Esophagus muscularis mucosa (tissue), 4 donors: ENCODE measurements around the gene IQCE. TPM values are rescaled to one million over a fixed set of nuclear protein-coding genes. Genes with fewer than 3 reads are reported as not detected.
"Not testable (repeated sequence)": the region's sequence is repeated elsewhere in the genome, so short reads cannot be mapped to it uniquely, and the experiment has no call there.

Source experiments
- DNase-seq: peaks from one replicate; pipeline ENCODE4 v3.0.0-alpha.2; 2017; ENCODE audit errors: extremely low spot score
- H3K27ac ChIP-seq, 4 donors: fragments of 200-600 bp; sonication (generic); replicated peaks in 1 of 4; 1 replicate in 3 of 4; 2 replicates in 1 of 4; pipeline ENCODE4 v1.5.1; 2016 to 2019; ENCODE audit warnings: mild to moderate bottlenecking in 1 of 4
- H3K27me3 ChIP-seq, 4 donors: fragments of 200-600 bp; sonication (generic); one replicate each; pipeline versions ENCODE4 v1.5.1 to v1.6.0; 2016 to 2019
- H3K36me3 ChIP-seq, 4 donors: fragments of 200-600 bp; sonication (generic); one replicate each; pipeline ENCODE4 v1.5.1; 2016 to 2019
- H3K4me1 ChIP-seq, 4 donors: fragments of 200-600 bp; sonication (generic); one replicate each; pipeline ENCODE4 v1.5.1; 2016 to 2019
- H3K4me3 ChIP-seq, 4 donors: fragments of 200-600 bp; sonication (generic); 1 replicate in 2 of 4; 2 replicates in 2 of 4; pipeline ENCODE4 v1.5.1; 2016 to 2019; ENCODE audit warnings: mild to moderate bottlenecking in 4 of 4, moderate library complexity in 1 of 4
- H3K9me3 ChIP-seq, 4 donors: fragments of 200-600 bp; sonication (generic); 1 replicate in 3 of 4; 2 replicates in 1 of 4; pipeline ENCODE4 v1.5.1; 2016 to 2019
- EP300 ChIP-seq: sonication (generic); formaldehyde crosslinking; IDR thresholded peaks from one replicate; pipeline ENCODE4 v1.6.1; 2017; ENCODE audit warnings: antibody characterized with exemption
- POLR2A ChIP-seq: fragments of 450-650 bp; IDR thresholded peaks from one replicate; pipeline ENCODE4 v1.6.1; 2017; ENCODE audit warnings: antibody characterized with exemption, moderate library complexity, mild to moderate bottlenecking, low read depth
- POLR2AphosphoS5 ChIP-seq, 2 donors: sonication (generic); formaldehyde crosslinking; IDR thresholded peaks; one replicate each; pipeline ENCODE4 v1.6.1; 2017; ENCODE audit warnings: antibody characterized with exemption in 2 of 2
- WGBS: methylation state at CpG from one replicate; pipeline ENCODE4 v1.1.5; 2018; 5-methylcytosine and 5-hydroxymethylcytosine counted together
- intact Hi-C: fragments of 100-400 bp; cut with DNase I; formaldehyde crosslinking; loops from one replicate; pipeline ENCODE4 v1.15.1; 2023
- total RNA-seq, 4 donors: library from RNA; depleted of rRNA; stranded (reverse); fragments of >200 nt; gene quantifications; one replicate each; pipeline versions ENCODE4 v1.1.0 to v1.2.1, GENCODE V29; 2016
- TF ChIP-seq, protein P1 (sequence below), 3 experiments: fragments of 200-600 bp in 2 of 3; fragments of 450-650 bp in 1 of 3; sonication (generic) in 2 of 3; IDR thresholded peaks; one replicate each; pipeline ENCODE4 v1.5.1; 2017 to 2019; ENCODE audit warnings: antibody characterized with exemption in 3 of 3, mild to moderate bottlenecking in 2 of 3, moderate library complexity in 1 of 3

The IQCE gene
- total RNA-seq, 4 donors from 2014 or later, result 13.0 to 22.4 (median 18.0) TPM

DNA sequence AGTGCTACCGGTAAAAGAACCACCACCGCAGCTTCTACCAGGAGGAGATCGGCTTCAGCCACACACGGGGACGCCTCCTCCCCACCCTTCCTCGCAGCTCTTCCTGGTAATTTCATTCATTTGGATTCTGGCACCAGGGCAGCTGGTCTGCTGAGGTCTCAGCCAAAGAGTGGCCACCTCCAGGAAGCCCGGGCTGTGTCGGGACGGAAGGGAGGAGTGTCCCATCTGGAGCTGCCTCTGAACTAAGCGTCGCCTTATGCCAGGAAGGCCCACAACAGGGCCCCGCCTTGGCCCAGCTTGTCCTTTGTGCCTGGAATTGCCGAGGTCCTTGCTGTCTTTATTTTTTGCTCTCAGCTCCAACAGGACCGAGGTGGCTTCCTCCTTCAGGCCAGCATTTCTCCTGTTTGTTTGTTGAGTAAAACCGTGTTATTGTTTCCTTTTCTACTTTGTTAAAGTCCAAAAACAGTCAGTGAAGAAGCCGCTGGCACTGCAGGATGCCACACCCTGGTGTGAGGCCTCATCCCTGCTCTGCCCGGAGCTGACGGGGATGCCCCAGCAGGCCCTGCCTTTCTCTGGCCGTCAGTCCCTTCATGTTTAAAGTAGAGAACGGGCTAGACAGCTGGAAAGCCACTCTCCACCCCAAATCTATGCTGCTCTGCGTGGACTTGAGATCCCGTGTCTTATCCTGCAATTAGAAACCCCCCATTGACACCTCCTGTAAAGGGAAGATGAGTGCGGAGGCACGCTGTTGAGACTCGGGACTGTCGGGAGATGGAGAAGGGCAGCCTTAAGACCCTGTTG is 48.5 kb downstream of the IQCE start:
- WGBS, result 77% methylated on average over 26 of the region's 26 CpGs
- DNase-seq, result no peak
- no peaks in the 10 kb centered on the region for H3K9me3 ChIP-seq
- peak overlapping the region; percentile 7 to 68 (median 60) for H3K27ac ChIP-seq
- no peaks in the 10 kb centered on the region for H3K27me3 ChIP-seq
- H3K36me3 ChIP-seq, result peaks cover 0 to 55% (median 14%) of the 10 kb centered on the region in 4 donors
- intact Hi-C loops, result no loop called here
- H3K4me1 ChIP-seq, result peaks cover 9 to 33% (median 20%) of the 10 kb centered on the region in 4 donors
- TF ChIP-seq POLR2AphosphoS5 (IDR thresholded peaks at IDR 0.05), result peak; percentile 49 to 64
- TF ChIP-seq, protein P1, sequence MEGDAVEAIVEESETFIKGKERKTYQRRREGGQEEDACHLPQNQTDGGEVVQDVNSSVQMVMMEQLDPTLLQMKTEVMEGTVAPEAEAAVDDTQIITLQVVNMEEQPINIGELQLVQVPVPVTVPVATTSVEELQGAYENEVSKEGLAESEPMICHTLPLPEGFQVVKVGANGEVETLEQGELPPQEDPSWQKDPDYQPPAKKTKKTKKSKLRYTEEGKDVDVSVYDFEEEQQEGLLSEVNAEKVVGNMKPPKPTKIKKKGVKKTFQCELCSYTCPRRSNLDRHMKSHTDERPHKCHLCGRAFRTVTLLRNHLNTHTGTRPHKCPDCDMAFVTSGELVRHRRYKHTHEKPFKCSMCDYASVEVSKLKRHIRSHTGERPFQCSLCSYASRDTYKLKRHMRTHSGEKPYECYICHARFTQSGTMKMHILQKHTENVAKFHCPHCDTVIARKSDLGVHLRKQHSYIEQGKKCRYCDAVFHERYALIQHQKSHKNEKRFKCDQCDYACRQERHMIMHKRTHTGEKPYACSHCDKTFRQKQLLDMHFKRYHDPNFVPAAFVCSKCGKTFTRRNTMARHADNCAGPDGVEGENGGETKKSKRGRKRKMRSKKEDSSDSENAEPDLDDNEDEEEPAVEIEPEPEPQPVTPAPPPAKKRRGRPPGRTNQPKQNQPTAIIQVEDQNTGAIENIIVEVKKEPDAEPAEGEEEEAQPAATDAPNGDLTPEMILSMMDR (IDR thresholded peaks at IDR 0.05), result no peak
- no peak for TF ChIP-seq POLR2A
- peak; percentile 44 for TF ChIP-seq EP300
- no peak overlapping the region for H3K4me3 ChIP-seq

DNA sequence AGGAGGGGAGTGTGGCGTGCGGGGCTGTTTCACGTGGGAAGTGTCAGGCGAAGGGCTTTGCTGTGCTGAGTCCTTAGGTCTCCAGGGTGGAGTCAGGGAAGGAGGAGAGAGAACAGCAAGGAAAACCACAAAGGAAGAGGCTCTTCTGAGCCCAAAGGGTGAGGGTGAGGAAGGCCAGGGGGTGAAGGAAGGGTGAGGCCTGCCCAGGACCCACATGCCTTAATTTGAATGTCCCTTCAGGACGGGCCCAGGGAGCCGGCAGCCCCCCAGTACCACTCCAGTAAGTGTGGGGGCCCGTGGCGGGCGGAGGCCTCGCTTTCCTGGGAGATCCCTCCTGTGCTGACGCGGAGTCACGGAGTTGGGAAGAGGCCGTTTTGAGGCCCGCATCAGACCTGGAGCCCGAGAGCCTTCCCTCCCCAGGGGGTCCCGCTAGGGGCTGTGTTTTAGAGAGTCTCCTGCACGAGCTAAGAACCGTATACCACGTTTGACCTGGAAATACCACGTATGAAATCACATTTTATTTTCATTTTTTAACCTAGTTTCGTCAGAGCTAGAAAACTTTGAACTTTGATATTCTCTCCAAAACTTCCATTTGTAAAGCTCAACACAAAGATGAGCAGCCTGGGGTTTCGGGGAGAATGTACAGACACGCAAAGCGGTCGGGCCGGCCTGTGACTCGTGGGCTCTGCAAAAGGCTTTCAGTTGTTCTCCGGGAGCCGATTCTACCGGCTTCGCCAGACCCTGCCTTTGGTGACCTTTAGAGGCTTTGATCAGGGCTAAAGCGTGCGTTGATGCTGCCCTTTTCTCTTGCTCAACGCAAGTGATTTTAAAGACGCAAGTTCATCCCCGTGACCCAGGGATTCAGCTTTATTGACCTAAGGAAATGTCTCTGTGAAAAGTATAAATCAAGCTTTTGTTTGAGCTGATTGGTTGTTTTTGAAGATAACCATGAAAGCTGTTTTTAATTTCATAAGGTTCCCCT is 49.4 kb downstream of the IQCE start:
- no peak for TF ChIP-seq EP300
- TF ChIP-seq, protein P1 (IDR thresholded peaks at IDR 0.05), result no peak
- TF ChIP-seq POLR2A, result no peak
- no peak for TF ChIP-seq POLR2AphosphoS5 (IDR thresholded peaks at IDR 0.05)
- peak overlapping the region; percentile 7 to 68 (median 60) for H3K27ac ChIP-seq
- intact Hi-C loops, result no loop called here
- no peak overlapping the region for H3K4me3 ChIP-seq
- H3K9me3 ChIP-seq, result no peaks in the 10 kb centered on the region
- H3K4me1 ChIP-seq, result peaks cover 11 to 36% (median 22%) of the 10 kb centered on the region in 4 donors
- peaks cover 0 to 46% (median 12%) of the 10 kb centered on the region in 4 donors for H3K36me3 ChIP-seq
- no peaks in the 10 kb centered on the region for H3K27me3 ChIP-seq
- no peak for DNase-seq
- WGBS, result 81% methylated on average over 37 of the region's 37 CpGs

DNA sequence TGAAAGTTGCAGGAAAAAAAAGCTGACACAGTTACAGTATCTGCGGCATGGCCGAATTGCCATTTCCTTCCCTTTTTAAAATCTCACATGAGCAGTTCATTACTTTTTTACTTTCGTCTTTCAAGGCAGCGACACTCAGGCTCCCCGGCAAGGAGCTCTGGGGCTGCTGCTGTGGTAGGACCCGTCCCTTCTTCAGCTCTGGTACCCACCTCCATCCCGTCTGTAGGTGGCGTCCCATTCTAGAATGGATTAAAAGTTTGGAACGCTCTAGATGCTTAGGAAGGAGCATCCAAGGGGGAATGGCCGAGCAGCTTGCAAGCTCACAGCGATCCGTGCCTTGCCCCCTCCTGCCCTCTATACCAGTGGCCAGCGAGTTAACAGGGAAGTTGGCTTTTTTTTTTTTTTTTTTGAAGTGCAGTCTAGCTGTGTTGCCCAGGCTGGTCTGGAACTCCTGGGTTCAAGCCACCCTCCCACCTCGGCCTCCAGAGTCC is 50.2 kb downstream of the IQCE start:
- Histone ChIP-seq H3K27me3 (no peaks in the 10 kb centered on the region), H3K36me3 (peaks cover 0 to 44% (median 12%) of the 10 kb centered on the region in 4 donors), H3K4me1 (peaks cover 19 to 43% (median 30%) of the 10 kb centered on the region in 4 donors), H3K9me3 (no peaks in the 10 kb centered on the region), H3K4me3 (no peak overlapping the region), H3K27ac (peak overlapping the region in 1 of 4 donors; percentile 47)
- WGBS, result 63% methylated on average over 14 of the region's 14 CpGs
- intact Hi-C loops, result no loop called here
- no peak for DNase-seq
- TF ChIP-seq, protein P1 (IDR thresholded peaks at IDR 0.05), result peak in 1 of 3 experiments; percentile 28
- no peak for TF ChIP-seq POLR2AphosphoS5 (IDR thresholded peaks at IDR 0.05)

DNA sequence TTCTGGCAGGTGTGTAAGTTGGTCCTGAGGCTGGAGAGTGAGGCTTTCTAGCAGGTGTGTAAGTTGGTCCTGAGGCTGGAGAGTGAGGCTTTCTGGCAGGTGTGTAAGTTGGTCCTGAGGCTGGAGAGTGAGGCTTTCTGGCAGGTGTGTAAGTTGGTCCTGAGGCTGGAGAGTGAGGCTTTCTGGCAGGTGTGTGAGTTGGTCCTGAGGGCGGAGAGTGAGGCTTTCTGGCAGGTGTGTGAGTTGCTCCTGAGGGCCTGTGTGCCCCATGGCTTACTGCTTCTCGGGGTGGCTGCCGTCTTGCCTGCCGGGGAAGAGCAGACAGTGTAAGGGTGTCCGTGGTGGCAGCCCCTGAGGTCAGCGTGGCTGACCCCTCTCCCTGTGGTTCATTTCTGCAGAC is 50.9 kb downstream of the IQCE start:
- H3K9me3 ChIP-seq, intact Hi-C loops, DNase-seq, H3K4me3 ChIP-seq, H3K27me3 ChIP-seq: not testable (repeated sequence)
- 88% methylated on average over 6 of the region's 6 CpGs for WGBS
- Histone ChIP-seq H3K4me1 (peaks cover 26 to 49% (median 36%) of the 10 kb centered on the region in 4 donors), H3K36me3 (peaks cover 0 to 37% (median 11%) of the 10 kb centered on the region in 4 donors), H3K27ac (peak overlapping the region in 2 of 4 donors; percentile 14 to 47)

DNA sequence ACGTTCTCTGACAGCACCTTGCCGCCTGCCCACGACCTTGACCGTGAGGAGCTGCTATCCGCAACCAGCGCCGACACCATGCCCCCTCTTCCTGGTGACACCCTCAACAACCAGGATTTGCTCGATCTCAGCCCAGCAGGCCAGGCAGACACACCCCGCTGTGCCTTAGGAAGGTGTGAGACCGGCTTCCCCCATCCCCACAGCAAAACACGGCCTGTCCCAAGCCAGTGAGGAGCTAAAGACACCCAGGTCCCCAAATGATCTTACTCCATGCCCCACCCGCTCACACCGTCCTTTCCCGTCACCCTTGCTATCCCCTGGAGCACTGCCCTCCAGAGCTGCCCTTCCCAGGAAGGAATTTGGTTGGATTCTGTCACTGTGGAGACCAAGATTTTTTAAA is 51.7 kb downstream of the IQCE start:
- H3K4me3 ChIP-seq, result no peak overlapping the region
- H3K4me1 ChIP-seq, result peaks cover 30 to 46% (median 40%) of the 10 kb centered on the region in 4 donors

More for the DNA sequence above, 51.7 kb downstream of the IQCE start:
- intact Hi-C loops, result no loop called here
- Histone ChIP-seq H3K27me3 (no peaks in the 10 kb centered on the region), H3K27ac (no peak overlapping the region), H3K36me3 (peaks cover 0 to 32% (median 8%) of the 10 kb centered on the region in 4 donors), H3K9me3 (no peaks in the 10 kb centered on the region)
- DNase-seq, result no peak
- WGBS, result 90% methylated on average over 14 of the region's 14 CpGs
- TF ChIP-seq, protein P1 (IDR thresholded peaks at IDR 0.05), result no peak
- TF ChIP-seq EP300 (no peak), POLR2AphosphoS5 (IDR thresholded peaks at IDR 0.05) (no peak), POLR2A (no peak)
